HG02678 (cell line): Measurements from ENCODE around the gene AGPAT2.

ENCODE experiments used
- ATAC-seq: cut with Tn5 transposase; IDR thresholded peaks from one replicate; pipeline ENCODE4 v1.9.1; 2021; ENCODE audit warnings: mild to moderate bottlenecking, moderate library complexity; ENCODE audit not compliant: unreplicated experiment

AGPAT2 gene

GRCh38 chr9:136629001-136629878, 58.0 kb downstream of the AGPAT2 start:
- ATAC-seq: no peak

- no peak for ATAC-seq
Observed at GRCh38 chr9:136628268-136628667, 59.0 kb downstream of the AGPAT2 start.

- ATAC-seq: no peak
Observed at GRCh38 chr9:136627703-136628102, 59.6 kb downstream of the AGPAT2 start.

- ATAC-seq: no peak
Observed at GRCh38 chr9:136626740-136627642, 60.3 kb downstream of the AGPAT2 start.

- no peak for ATAC-seq
Observed at GRCh38 chr9:136626066-136626725, 61.1 kb downstream of the AGPAT2 start.

GRCh38 chr9:136625101-136626065, 61.9 kb downstream of the AGPAT2 start:
- no peak for ATAC-seq

GRCh38 chr9:136624184-136624951, 62.9 kb downstream of the AGPAT2 start:
- no peak for ATAC-seq

- no peak for ATAC-seq
Observed at GRCh38 chr9:136623842-136624183, 63.4 kb downstream of the AGPAT2 start.
